GM12878 (cell line): ENCODE results near the gene ELAVL3. TPM values are rescaled to one million over a fixed set of nuclear protein-coding genes. Genes with fewer than 3 reads are reported as not detected.
A peak's percentile ranks its signal among the peaks of the same experiment; 100 is the strongest.

ENCODE experiments used
- ATAC-seq: fragments of 200-7000 bp; cut with Tn5 transposase; 3 replicates; pipeline ENCODE4 v1.9.1; 2020; ENCODE audit warnings: mild to moderate bottlenecking, moderate library complexity
- BruUV-seq: library from RNA; stranded (reverse); fragments of 400-500 nt; replicated peaks from 2 replicates; lab custom pipeline; 2021; lab: Mats Ljungman, UMichigan
- CTCF ChIA-PET: fragments of 300-600 bp; sonication (Branson Sonifier 250); formaldehyde crosslinking; extraction: SDS; loops from one replicate; lab custom pipeline; 2021; ENCODE audit warnings: inconsistent platforms; lab: Yijun Ruan, JAX
- POLR2A ChIA-PET: fragments of 350-600 bp; formaldehyde crosslinking; extraction: SDS; loops from one replicate; lab custom pipeline; 2021; ENCODE audit warnings: inconsistent platforms; lab: Charles Lee
- RAD21 ChIA-PET: fragments of 300-600 bp; sonication (Branson Sonifier 250); formaldehyde crosslinking; loops from one replicate; lab custom pipeline; 2023; ENCODE audit warnings: antibody characterized with exemption; ENCODE audit not compliant: unreplicated experiment; lab: Charles Lee
- SMC1A ChIA-PET: fragments of 300-600 bp; sonication (Branson Sonifier 250); formaldehyde crosslinking; loops from one replicate; lab custom pipeline; 2023; ENCODE audit not compliant: unreplicated experiment, uncharacterized antibody; lab: Charles Lee
- DNase-seq: peaks from one replicate; pipeline ENCODE4 v3.0.0-alpha.2; 2011; ENCODE audit warnings: low read depth, low spot score
- FAIRE-seq: peaks from 3 replicates; lab custom pipeline; 2011; peaks lifted over from hg19 to GRCh38; lab: Jason Lieb, UNC
- H2AFZ ChIP-seq: 2 replicates; pipeline ENCODE4 v1.6.0; 2011; ENCODE audit warnings: low read depth, low read length, control low read depth; ENCODE audit not compliant: control insufficient read depth
- H3K27ac ChIP-seq: 2 replicates; pipeline ENCODE4 v1.5.1; 2011; ENCODE audit warnings: control low read depth; ENCODE audit not compliant: control insufficient read depth, insufficient read depth
- H3K27me3 ChIP-seq, 2 experiments: replicated peaks in 1 of 2; 2 replicates each; pipeline versions ENCODE4 v1.6.0 to v1.6.1; 2011; ENCODE audit warnings: low read length in 1 of 2; ENCODE audit not compliant: control insufficient read depth in 2 of 2, insufficient read depth in 2 of 2
- H3K36me3 ChIP-seq, 2 experiments: 2 replicates each; pipeline ENCODE4 v1.5.1; 2011; ENCODE audit warnings: low read length in 1 of 2; ENCODE audit not compliant: control insufficient read depth in 2 of 2, insufficient read depth in 2 of 2
- H3K4me1 ChIP-seq: 2 replicates; pipeline ENCODE4 v1.6.1; 2011; ENCODE audit warnings: mild to moderate bottlenecking, low read length, moderate library complexity, mixed read lengths; ENCODE audit not compliant: control insufficient read depth, insufficient read depth
- H3K4me2 ChIP-seq: 2 replicates; pipeline ENCODE4 v1.6.0; 2011; ENCODE audit warnings: control low read depth; ENCODE audit not compliant: control insufficient read depth, insufficient read depth
- H3K4me3 ChIP-seq: fragments of 200-600 bp; sonication (generic); 2 replicates; pipeline ENCODE4 v1.5.1; 2016
- H3K79me2 ChIP-seq: 2 replicates; pipeline ENCODE4 v1.6.0; 2011; ENCODE audit warnings: low read length; ENCODE audit not compliant: control insufficient read depth, insufficient read depth
- H3K9ac ChIP-seq: 2 replicates; pipeline ENCODE4 v1.8.0; 2011; ENCODE audit warnings: low read length, control low read depth, mixed read lengths; ENCODE audit not compliant: control insufficient read depth, insufficient read depth
- H3K9me3 ChIP-seq: replicated peaks from 3 replicates; pipeline ENCODE4 v1.5.1; 2011; ENCODE audit warnings: mild to moderate bottlenecking, low read length; ENCODE audit not compliant: control insufficient read depth, insufficient read depth
- H4K20me1 ChIP-seq: 2 replicates; pipeline ENCODE4 v1.6.0; 2011; ENCODE audit not compliant: control insufficient read depth, insufficient read depth
- CBX3 ChIP-seq: fragments of 200-600 bp; sonication (generic); IDR thresholded peaks from 2 replicates; pipeline ENCODE4 v1.6.1; 2016; ENCODE audit warnings: low read depth, borderline replicate concordance
- CBX5 ChIP-seq: sonication (generic); IDR thresholded peaks from 2 replicates; pipeline ENCODE4 v1.6.1; 2016; ENCODE audit warnings: low read depth, moderate library complexity, mild to moderate bottlenecking, inconsistent platforms
- HDAC6 ChIP-seq: fragments of 200-600 bp; sonication (generic); IDR thresholded peaks from one replicate; pipeline ENCODE4 v1.8.0; 2017; ENCODE audit warnings: antibody characterized with exemption; ENCODE audit not compliant: unreplicated experiment
- IRF4 ChIP-seq: IDR thresholded peaks from 2 replicates; pipeline ENCODE4 v1.6.1; 2011; ENCODE audit warnings: low read depth, low read length
- MTA3 ChIP-seq: IDR thresholded peaks from 2 replicates; pipeline ENCODE4 v1.6.1; 2012; ENCODE audit warnings: low read length, inconsistent platforms, borderline replicate concordance
- NFYB ChIP-seq: IDR thresholded peaks from 2 replicates; pipeline ENCODE4 v1.6.1; 2011; ENCODE audit warnings: low read depth, mild to moderate bottlenecking, low read length, improper control_type of control experiment, moderate library complexity; ENCODE audit not compliant: insufficient read depth
- SMAD1 ChIP-seq: fragments of 450-650 bp; IDR thresholded peaks from 2 replicates; pipeline ENCODE4 v1.6.1; 2018; ENCODE audit warnings: mild to moderate bottlenecking, low read depth; ENCODE audit not compliant: partially characterized antibody
- SMARCA5 ChIP-seq: fragments of 450-650 bp; IDR thresholded peaks from 2 replicates; pipeline ENCODE4 v1.6.1; 2017; ENCODE audit warnings: mild to moderate bottlenecking
- SP1 ChIP-seq: IDR thresholded peaks from one replicate; pipeline ENCODE4 v1.6.1; 2011; ENCODE audit warnings: low read depth, low read length
- TARDBP ChIP-seq: IDR thresholded peaks from 2 replicates; pipeline ENCODE4 v1.6.1; 2016; ENCODE audit warnings: borderline replicate concordance
- TCF3 ChIP-seq: IDR thresholded peaks from 2 replicates; pipeline ENCODE4 v1.6.1; 2012; ENCODE audit warnings: low read depth, mild to moderate bottlenecking, low read length, borderline replicate concordance; ENCODE audit not compliant: insufficient read depth
- ZNF207 ChIP-seq: fragments of 450-650 bp; IDR thresholded peaks from 2 replicates; pipeline ENCODE4 v1.6.1; 2014; ENCODE audit warnings: antibody characterized with exemption, mild to moderate bottlenecking, borderline replicate concordance
- ZNF217 ChIP-seq: fragments of 450-650 bp; IDR thresholded peaks from 2 replicates; pipeline ENCODE4 v1.6.1; 2017; ENCODE audit warnings: antibody characterized with exemption, mild to moderate bottlenecking
- ZNF24 ChIP-seq: fragments of 450-650 bp; IDR thresholded peaks from 2 replicates; pipeline ENCODE4 v1.6.1; 2017; ENCODE audit warnings: antibody characterized with exemption, mild to moderate bottlenecking
- WGBS: methylation state at CpG from one replicate; pipeline ENCODE4 v1.1.6; 2016; ENCODE audit warnings: low lambda C conversion rate; ENCODE audit not compliant: insufficient replicate concordance, insufficient coverage; ENCODE audit errors: missing lambda C conversion rate; 5-methylcytosine and 5-hydroxymethylcytosine counted together
- in situ Hi-C: fragments of 300-500 bp; cut with MboI; formaldehyde crosslinking; loops from 9 replicates; pipeline ENCODE4 v1.14.3; 2018; ENCODE audit warnings: mixed read lengths
- intact Hi-C: fragments of 100-400 bp; cut with micrococcal nuclease; formaldehyde crosslinking; loops from one replicate; pipeline ENCODE4 v1.14.2; 2022; ENCODE audit not compliant: unreplicated experiment
- polyA plus RNA-seq, 11 experiments: library from polyadenylated mRNA; depleted of rRNA in 4 of 11; unstranded in 6 of 11; stranded (reverse) in 5 of 11; fragments of >200 nt; fragmentation: Nextera tagmentation in 4 of 11; fragmentation: Illumina TruSeq in 1 of 11; extraction: Ambion mirVana in 4 of 11; extraction: Trizol in 1 of 11; gene quantifications; 1 replicate in 1 of 11; 2 replicates in 10 of 11; pipeline versions ENCODE4 v1.2.1 to v1.2.3, GENCODE V29; 2011 to 2016; ENCODE audit warnings: inconsistent platforms in 2 of 11, missing spikeins in 2 of 11, low read depth in 1 of 11
- total RNA-seq, 4 experiments: library from RNA; depleted of rRNA in 3 of 4; stranded (reverse); fragments of >200 nt in 3 of 4; fragmentation: Illumina TruSeq in 1 of 4; extraction: Trizol in 1 of 4; gene quantifications; 2 replicates each; pipeline versions ENCODE4 v1.2.1 to v1.2.3, GENCODE V29; 2013 to 2021
- TF ChIP-seq, protein P1 (sequence below): fragments of 450-650 bp; IDR thresholded peaks from 2 replicates; pipeline ENCODE4 v1.6.1; 2017; ENCODE audit warnings: borderline replicate concordance
- TF ChIP-seq, protein P2 (sequence below), 3 experiments: IDR thresholded peaks in 2 of 3; conservative IDR thresholded peaks in 1 of 3; 2 replicates each; pipeline ENCODE4 v1.5.1; 2011; ENCODE audit warnings: low read depth in 3 of 3, low read length in 3 of 3, mild to moderate bottlenecking in 3 of 3, control low read depth in 2 of 3, moderate library complexity in 2 of 3, inconsistent platforms in 1 of 3, mixed read lengths in 1 of 3; ENCODE audit not compliant: control insufficient read depth in 2 of 3, insufficient read depth in 1 of 3; ENCODE audit errors: extremely low read depth in 1 of 3
- TF ChIP-seq, protein P3 (sequence below): fragments of 450-650 bp; IDR thresholded peaks from 2 replicates; pipeline ENCODE4 v1.6.1; 2017; ENCODE audit warnings: antibody characterized with exemption, mild to moderate bottlenecking, moderate library complexity

The ELAVL3 gene
- total and polyA plus RNA-seq, 10 of the 15 experiments (the other 5 are each of a cell fraction or from before 2014, with no cell fraction given): under 0.01 to 0.05 (median 0.01) TPM; not detected in 7

DNA sequence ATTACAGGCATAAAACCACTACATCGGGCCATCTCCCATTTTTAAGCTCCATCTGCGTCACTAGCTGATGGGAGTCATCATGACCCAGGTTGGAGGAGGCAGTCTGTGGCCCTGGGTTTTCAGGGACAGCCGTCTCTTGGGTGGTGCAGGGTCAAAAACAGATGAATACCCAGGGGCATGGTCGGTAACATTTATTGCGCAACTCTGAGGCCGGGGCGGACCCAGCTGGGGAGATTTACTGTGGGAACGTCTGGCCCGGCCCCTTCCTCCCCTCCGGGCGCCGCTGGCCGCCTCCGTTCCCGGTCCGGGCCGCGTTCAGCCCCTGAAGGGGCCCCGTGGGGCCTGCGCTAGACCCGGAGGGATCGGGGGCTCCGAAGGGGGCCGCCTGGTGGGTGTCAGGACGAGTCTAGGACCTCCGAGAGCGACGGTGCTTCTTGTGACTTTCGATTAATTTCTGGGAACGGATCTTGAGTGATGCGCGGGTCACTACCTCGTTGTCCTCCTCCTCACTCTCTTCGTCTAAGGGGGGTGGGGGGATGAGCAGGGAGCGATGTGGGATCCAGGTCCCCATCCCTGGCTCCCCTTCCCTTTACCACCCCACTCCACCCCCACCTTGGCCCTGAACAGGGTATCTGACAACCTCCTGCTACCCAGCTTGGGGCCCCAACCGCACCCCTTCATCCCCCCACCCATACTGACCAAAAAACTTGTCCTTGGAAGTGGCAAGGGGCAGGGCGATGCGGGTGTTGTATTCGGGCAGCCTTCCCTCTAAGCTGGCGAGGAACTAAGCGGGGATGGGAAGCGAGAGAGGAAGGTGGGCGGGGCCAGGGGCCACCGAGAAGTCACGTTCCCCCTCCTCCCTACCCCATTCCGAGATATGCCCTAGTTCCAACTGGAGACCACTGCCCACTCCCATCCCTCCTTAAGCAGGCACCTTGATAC, 60.1 kb downstream of the ELAVL3 start:
- 5% methylated on average over 45 of the region's 46 CpGs for WGBS
- peak overlapping the region; percentile 74 for H3K4me2 ChIP-seq
- BruUV-seq: no TSS peak
- H4K20me1 ChIP-seq: no peaks in the 10 kb centered on the region
- ATAC-seq: no peak
- peak overlapping the region; percentile 40; the same call in 1 of the 2 replicates for H3K4me3 ChIP-seq
- H2AFZ ChIP-seq: peak overlapping the region; percentile 49
- peaks cover 22% of the 10 kb centered on the region for H3K4me1 ChIP-seq
- no peak for DNase-seq
- H3K9ac ChIP-seq: no peak overlapping the region
- RAD21 ChIA-PET: interaction anchor here (1.0 to 2.2 kb wide), 4 partner anchors 15 to 62 kb away, joined by 3 to 7 read pairs (median 4); partner anchors contain the start of genes ODAD3 and PRKCSH
- H3K79me2 ChIP-seq: no peaks in the 10 kb centered on the region
- H3K9me3 ChIP-seq: no peaks in the 10 kb centered on the region
- intact Hi-C loops: no loop called here
- peaks cover 10 to 16% of the 10 kb centered on the region in 2 experiments for H3K27me3 ChIP-seq
- in situ Hi-C loops: no loop called here
- no peak for FAIRE-seq
- CTCF ChIA-PET: interaction anchor here (0.6 to 2.9 kb wide), 8 partner anchors 9 to 77 kb away, joined by 3 to 13 read pairs (median 4); partner anchors contain the start of gene PRKCSH
- POLR2A ChIA-PET: interaction anchor here (0.5 to 1.4 kb wide), 5 partner anchors 10 to 869 kb away, joined by 3 to 5 read pairs (median 4); no protein-coding TSS in a partner anchor
- H3K36me3 ChIP-seq: no peaks in the 10 kb centered on the region
- SMC1A ChIA-PET: interaction anchor here (0.8 to 2.3 kb wide), 4 partner anchors 25 to 46 kb away, joined by 3 to 14 read pairs (median 4); partner anchors contain the start of gene SWSAP1
- H3K27ac ChIP-seq: no peak overlapping the region
- TF ChIP-seq NFYB (no peak), CBX5 (no peak), SMARCA5 (no peak), MTA3 (no peak), HDAC6 (no peak), SP1 (no peak), ZNF24 (peak; percentile 51; the same call in 1 of the 2 replicates), SMAD1 (no peak), IRF4 (no peak), TARDBP (no peak), TCF3 (no peak), CBX3 (no peak), ZNF217 (no peak), ZNF207 (no peak)
- TF ChIP-seq, protein P1, sequence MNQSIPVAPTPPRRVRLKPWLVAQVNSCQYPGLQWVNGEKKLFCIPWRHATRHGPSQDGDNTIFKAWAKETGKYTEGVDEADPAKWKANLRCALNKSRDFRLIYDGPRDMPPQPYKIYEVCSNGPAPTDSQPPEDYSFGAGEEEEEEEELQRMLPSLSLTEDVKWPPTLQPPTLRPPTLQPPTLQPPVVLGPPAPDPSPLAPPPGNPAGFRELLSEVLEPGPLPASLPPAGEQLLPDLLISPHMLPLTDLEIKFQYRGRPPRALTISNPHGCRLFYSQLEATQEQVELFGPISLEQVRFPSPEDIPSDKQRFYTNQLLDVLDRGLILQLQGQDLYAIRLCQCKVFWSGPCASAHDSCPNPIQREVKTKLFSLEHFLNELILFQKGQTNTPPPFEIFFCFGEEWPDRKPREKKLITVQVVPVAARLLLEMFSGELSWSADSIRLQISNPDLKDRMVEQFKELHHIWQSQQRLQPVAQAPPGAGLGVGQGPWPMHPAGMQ: no peak
- TF ChIP-seq, protein P2, sequence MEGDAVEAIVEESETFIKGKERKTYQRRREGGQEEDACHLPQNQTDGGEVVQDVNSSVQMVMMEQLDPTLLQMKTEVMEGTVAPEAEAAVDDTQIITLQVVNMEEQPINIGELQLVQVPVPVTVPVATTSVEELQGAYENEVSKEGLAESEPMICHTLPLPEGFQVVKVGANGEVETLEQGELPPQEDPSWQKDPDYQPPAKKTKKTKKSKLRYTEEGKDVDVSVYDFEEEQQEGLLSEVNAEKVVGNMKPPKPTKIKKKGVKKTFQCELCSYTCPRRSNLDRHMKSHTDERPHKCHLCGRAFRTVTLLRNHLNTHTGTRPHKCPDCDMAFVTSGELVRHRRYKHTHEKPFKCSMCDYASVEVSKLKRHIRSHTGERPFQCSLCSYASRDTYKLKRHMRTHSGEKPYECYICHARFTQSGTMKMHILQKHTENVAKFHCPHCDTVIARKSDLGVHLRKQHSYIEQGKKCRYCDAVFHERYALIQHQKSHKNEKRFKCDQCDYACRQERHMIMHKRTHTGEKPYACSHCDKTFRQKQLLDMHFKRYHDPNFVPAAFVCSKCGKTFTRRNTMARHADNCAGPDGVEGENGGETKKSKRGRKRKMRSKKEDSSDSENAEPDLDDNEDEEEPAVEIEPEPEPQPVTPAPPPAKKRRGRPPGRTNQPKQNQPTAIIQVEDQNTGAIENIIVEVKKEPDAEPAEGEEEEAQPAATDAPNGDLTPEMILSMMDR (IDR thresholded peaks at IDR 0.05 in 2 of 3, conservative IDR thresholded peaks at IDR 0.05 in 1 of 3; ENCODE audit: control insufficient read depth in 2 of 3, extremely low read depth in 1 of 3, insufficient read depth in 1 of 3, low read depth in 3 of 3, low read length in 3 of 3): no peak
- TF ChIP-seq, protein P3, sequence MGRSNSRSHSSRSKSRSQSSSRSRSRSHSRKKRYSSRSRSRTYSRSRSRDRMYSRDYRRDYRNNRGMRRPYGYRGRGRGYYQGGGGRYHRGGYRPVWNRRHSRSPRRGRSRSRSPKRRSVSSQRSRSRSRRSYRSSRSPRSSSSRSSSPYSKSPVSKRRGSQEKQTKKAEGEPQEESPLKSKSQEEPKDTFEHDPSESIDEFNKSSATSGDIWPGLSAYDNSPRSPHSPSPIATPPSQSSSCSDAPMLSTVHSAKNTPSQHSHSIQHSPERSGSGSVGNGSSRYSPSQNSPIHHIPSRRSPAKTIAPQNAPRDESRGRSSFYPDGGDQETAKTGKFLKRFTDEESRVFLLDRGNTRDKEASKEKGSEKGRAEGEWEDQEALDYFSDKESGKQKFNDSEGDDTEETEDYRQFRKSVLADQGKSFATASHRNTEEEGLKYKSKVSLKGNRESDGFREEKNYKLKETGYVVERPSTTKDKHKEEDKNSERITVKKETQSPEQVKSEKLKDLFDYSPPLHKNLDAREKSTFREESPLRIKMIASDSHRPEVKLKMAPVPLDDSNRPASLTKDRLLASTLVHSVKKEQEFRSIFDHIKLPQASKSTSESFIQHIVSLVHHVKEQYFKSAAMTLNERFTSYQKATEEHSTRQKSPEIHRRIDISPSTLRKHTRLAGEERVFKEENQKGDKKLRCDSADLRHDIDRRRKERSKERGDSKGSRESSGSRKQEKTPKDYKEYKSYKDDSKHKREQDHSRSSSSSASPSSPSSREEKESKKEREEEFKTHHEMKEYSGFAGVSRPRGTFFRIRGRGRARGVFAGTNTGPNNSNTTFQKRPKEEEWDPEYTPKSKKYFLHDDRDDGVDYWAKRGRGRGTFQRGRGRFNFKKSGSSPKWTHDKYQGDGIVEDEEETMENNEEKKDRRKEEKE: no peak
